ENCODE measurements around the gene ABCF3.

DNA sequence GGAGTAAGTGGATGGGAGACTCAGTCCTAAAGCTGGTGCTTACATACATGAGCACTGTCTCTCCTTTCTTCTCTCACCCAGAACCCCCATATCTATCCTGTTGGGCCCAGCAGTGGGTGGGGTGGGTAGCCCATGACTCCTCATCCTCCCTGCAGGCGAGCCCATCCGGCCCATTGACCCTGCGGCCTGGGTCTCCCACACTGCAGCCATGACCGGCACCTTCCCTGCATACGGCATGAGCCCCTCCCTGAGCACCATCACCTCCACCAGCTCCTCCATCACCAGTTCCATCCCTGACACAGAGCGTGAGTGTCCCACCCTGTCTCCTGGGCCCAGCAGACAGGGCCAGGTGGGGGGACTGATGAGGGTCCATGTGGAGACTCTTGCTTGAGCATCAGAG lies 19.3 kb upstream of the ABCF3 start:
- TF ChIP-seq, protein P1, sequence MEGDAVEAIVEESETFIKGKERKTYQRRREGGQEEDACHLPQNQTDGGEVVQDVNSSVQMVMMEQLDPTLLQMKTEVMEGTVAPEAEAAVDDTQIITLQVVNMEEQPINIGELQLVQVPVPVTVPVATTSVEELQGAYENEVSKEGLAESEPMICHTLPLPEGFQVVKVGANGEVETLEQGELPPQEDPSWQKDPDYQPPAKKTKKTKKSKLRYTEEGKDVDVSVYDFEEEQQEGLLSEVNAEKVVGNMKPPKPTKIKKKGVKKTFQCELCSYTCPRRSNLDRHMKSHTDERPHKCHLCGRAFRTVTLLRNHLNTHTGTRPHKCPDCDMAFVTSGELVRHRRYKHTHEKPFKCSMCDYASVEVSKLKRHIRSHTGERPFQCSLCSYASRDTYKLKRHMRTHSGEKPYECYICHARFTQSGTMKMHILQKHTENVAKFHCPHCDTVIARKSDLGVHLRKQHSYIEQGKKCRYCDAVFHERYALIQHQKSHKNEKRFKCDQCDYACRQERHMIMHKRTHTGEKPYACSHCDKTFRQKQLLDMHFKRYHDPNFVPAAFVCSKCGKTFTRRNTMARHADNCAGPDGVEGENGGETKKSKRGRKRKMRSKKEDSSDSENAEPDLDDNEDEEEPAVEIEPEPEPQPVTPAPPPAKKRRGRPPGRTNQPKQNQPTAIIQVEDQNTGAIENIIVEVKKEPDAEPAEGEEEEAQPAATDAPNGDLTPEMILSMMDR (IDR thresholded peaks at IDR 0.05), result no peak
- TF ChIP-seq JUN (CRISPR knock-in tag; IDR thresholded peaks at IDR 0.05) (no peak), ZNF232 (CRISPR knock-in tag; IDR thresholded peaks at IDR 0.05) (no peak), FOXK1 (CRISPR knock-in tag; IDR thresholded peaks at IDR 0.05) (no peak), ZNF416 (CRISPR knock-in tag; IDR thresholded peaks at IDR 0.05) (no peak)
- TF ChIP-seq, protein P2, sequence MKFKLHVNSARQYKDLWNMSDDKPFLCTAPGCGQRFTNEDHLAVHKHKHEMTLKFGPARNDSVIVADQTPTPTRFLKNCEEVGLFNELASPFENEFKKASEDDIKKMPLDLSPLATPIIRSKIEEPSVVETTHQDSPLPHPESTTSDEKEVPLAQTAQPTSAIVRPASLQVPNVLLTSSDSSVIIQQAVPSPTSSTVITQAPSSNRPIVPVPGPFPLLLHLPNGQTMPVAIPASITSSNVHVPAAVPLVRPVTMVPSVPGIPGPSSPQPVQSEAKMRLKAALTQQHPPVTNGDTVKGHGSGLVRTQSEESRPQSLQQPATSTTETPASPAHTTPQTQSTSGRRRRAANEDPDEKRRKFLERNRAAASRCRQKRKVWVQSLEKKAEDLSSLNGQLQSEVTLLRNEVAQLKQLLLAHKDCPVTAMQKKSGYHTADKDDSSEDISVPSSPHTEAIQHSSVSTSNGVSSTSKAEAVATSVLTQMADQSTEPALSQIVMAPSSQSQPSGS (CRISPR knock-in tag; IDR thresholded peaks at IDR 0.05; ENCODE audit: borderline replicate concordance, low read depth), result no peak
- TF ChIP-seq, protein P3, sequence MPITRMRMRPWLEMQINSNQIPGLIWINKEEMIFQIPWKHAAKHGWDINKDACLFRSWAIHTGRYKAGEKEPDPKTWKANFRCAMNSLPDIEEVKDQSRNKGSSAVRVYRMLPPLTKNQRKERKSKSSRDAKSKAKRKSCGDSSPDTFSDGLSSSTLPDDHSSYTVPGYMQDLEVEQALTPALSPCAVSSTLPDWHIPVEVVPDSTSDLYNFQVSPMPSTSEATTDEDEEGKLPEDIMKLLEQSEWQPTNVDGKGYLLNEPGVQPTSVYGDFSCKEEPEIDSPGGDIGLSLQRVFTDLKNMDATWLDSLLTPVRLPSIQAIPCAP (CRISPR knock-in tag; IDR thresholded peaks at IDR 0.05), result no peak

Data from WTC11 (cell line).